H1 (cell line): Measurements from ENCODE around the gene RRAD.

ENCODE experiments used
- ATF2 ChIP-seq: IDR thresholded peaks from 2 replicates; pipeline ENCODE4 v1.6.1; 2012; ENCODE audit warnings: low read length, inconsistent platforms
- ATF3 ChIP-seq: IDR thresholded peaks from 2 replicates; pipeline ENCODE4 v1.6.1; 2011; ENCODE audit warnings: low read depth, mild to moderate bottlenecking, low read length; ENCODE audit not compliant: insufficient read depth
- CBX8 ChIP-seq: fragments of 300-800, 300-1000 bp; sonication (generic); IDR thresholded peaks from 2 replicates; pipeline ENCODE4 v1.7.1; 2016; ENCODE audit warnings: low read depth, low read length, borderline replicate concordance
- CHD2 ChIP-seq: IDR thresholded peaks from 2 replicates; pipeline ENCODE4 v1.6.1; 2012; ENCODE audit warnings: low read length, improper control_type of control experiment
- CREB1 ChIP-seq: IDR thresholded peaks from 2 replicates; pipeline ENCODE4 v1.6.1; 2012; ENCODE audit warnings: inconsistent platforms
- CTCF ChIP-seq, 3 experiments: IDR thresholded peaks; 1 replicate in 2 of 3; 2 replicates in 1 of 3; pipeline versions ENCODE4 v1.5.1 to v1.6.1; 2011; ENCODE audit warnings: low read length in 3 of 3, mild to moderate bottlenecking in 3 of 3, inconsistent platforms in 2 of 3, low read depth in 1 of 3, moderate library complexity in 1 of 3; ENCODE audit not compliant: insufficient read depth in 1 of 3; ENCODE audit errors: control extremely low read depth in 1 of 3
- EP300 ChIP-seq, 2 experiments: IDR thresholded peaks; 1 replicate in 1 of 2; 2 replicates in 1 of 2; pipeline ENCODE4 v1.6.1; 2011 to 2012; ENCODE audit warnings: low read depth in 2 of 2, low read length in 2 of 2, mild to moderate bottlenecking in 2 of 2, borderline replicate concordance in 1 of 2, inconsistent platforms in 1 of 2, moderate library complexity in 1 of 2
- GTF2F1 ChIP-seq: IDR thresholded peaks from 2 replicates; pipeline ENCODE4 v1.6.1; 2012; ENCODE audit warnings: low read depth, low read length, improper control_type of control experiment, borderline replicate concordance
- POLR2A ChIP-seq, 2 experiments: IDR thresholded peaks; 1 replicate in 1 of 2; 2 replicates in 1 of 2; pipeline ENCODE4 v1.6.1; 2011; ENCODE audit warnings: low read depth in 2 of 2, low read length in 2 of 2, mild to moderate bottlenecking in 2 of 2; ENCODE audit errors: control extremely low read depth in 1 of 2
- RBBP5 ChIP-seq: IDR thresholded peaks from 2 replicates; pipeline ENCODE4 v1.7.1; 2012; ENCODE audit warnings: low read depth, mild to moderate bottlenecking, inconsistent platforms, low read length, moderate library complexity, borderline replicate concordance
- SP1 ChIP-seq: IDR thresholded peaks from 2 replicates; pipeline ENCODE4 v1.6.1; 2011; ENCODE audit warnings: low read depth, low read length
- SUZ12 ChIP-seq: fragments of 200-600 bp; sonication (generic); IDR thresholded peaks from 2 replicates; pipeline ENCODE4 v1.6.1; 2012; ENCODE audit warnings: mild to moderate bottlenecking, inconsistent platforms, low read length, moderate library complexity, mixed read lengths
- TCF12 ChIP-seq: IDR thresholded peaks from 2 replicates; pipeline ENCODE4 v1.6.1; 2011; ENCODE audit warnings: low read depth, mild to moderate bottlenecking, low read length
- YY1 ChIP-seq: IDR thresholded peaks from 2 replicates; pipeline ENCODE4 v1.6.1; 2011; ENCODE audit warnings: low read depth, mild to moderate bottlenecking, low read length

GRCh38 chr16:66932076-66932475 lies 6.7 kb upstream of the RRAD start:
- TF ChIP-seq SUZ12 (no peak), YY1 (no peak), EP300 (IDR thresholded peaks at IDR 0.05; ENCODE audit: borderline replicate concordance in 1 of 2, low read depth in 2 of 2, low read length in 2 of 2) (no peak), CREB1 (no peak), RBBP5 (no peak), CTCF (IDR thresholded peaks at IDR 0.05; ENCODE audit: control extremely low read depth in 1 of 3, insufficient read depth in 1 of 3, low read depth in 1 of 3, low read length in 3 of 3) (no peak), ATF3 (no peak), CHD2 (no peak), ATF2 (no peak), POLR2A (IDR thresholded peaks at IDR 0.05; ENCODE audit: control extremely low read depth in 1 of 2, low read depth in 2 of 2, low read length in 2 of 2) (no peak), CBX8 (no peak), TCF12 (no peak), SP1 (no peak), GTF2F1 (no peak)
